SK-N-SH treated with all-trans-retinoic acid at 6 μM for 48 hours (cell line): ENCODE data around the gene UROD.

Source experiments
- ESRRG ChIP-seq: fragments of 250-450 bp; sonication (Bioruptor Pico); IDR thresholded peaks from 2 replicates; pipeline ENCODE4 v1.6.1; 2021; ENCODE audit warnings: mild to moderate bottlenecking
- ZFP3 ChIP-seq: fragments of 250-450 bp; sonication (Bioruptor Pico); IDR thresholded peaks from 2 replicates; pipeline ENCODE4 v1.5.0; 2020; ENCODE audit warnings: mild to moderate bottlenecking, moderate library complexity
- ZFP30 ChIP-seq: fragments of 450-650 bp; formaldehyde crosslinking; IDR thresholded peaks from 2 replicates; pipeline ENCODE4 v1.5.0; 2022; ENCODE audit warnings: mild to moderate bottlenecking, moderate library complexity
- TF ChIP-seq, protein P1 (sequence below): fragments of 250-450 bp; sonication (Bioruptor Pico); IDR thresholded peaks from 2 replicates; pipeline ENCODE4 v1.5.1; 2020; ENCODE audit warnings: low read depth, mild to moderate bottlenecking, moderate library complexity
- TF ChIP-seq, protein P2 (sequence below): fragments of 250-450 bp; sonication (Bioruptor Pico); IDR thresholded peaks from 2 replicates; pipeline ENCODE4 v1.8.0; 2020; ENCODE audit warnings: mild to moderate bottlenecking, moderate library complexity, borderline replicate concordance

DNA sequence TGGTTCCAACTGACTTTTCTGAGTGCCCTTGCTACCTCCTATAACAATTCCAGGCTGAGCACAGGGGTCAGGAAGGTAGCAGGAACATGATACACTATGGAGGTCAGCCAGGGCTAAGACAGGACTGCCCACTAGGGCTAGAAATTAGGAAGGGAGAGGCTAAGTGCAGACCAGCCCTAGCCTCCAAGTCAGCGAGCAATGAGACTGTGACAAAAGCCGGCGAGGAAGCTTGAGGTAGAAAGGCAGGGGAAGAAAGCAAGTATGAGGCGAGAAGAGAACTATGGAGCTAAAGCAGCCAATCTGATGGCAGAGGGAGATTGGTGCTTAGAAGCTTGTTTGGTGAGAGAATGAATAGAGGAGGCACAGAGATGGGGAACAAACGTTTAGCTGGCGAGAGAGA, 4.7 kb downstream of the UROD start:
- TF ChIP-seq, protein P1, sequence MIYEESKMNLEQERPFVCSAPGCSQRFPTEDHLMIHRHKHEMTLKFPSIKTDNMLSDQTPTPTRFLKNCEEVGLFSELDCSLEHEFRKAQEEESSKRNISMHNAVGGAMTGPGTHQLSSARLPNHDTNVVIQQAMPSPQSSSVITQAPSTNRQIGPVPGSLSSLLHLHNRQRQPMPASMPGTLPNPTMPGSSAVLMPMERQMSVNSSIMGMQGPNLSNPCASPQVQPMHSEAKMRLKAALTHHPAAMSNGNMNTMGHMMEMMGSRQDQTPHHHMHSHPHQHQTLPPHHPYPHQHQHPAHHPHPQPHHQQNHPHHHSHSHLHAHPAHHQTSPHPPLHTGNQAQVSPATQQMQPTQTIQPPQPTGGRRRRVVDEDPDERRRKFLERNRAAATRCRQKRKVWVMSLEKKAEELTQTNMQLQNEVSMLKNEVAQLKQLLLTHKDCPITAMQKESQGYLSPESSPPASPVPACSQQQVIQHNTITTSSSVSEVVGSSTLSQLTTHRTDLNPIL = no peak
- TF ChIP-seq, protein P2, sequence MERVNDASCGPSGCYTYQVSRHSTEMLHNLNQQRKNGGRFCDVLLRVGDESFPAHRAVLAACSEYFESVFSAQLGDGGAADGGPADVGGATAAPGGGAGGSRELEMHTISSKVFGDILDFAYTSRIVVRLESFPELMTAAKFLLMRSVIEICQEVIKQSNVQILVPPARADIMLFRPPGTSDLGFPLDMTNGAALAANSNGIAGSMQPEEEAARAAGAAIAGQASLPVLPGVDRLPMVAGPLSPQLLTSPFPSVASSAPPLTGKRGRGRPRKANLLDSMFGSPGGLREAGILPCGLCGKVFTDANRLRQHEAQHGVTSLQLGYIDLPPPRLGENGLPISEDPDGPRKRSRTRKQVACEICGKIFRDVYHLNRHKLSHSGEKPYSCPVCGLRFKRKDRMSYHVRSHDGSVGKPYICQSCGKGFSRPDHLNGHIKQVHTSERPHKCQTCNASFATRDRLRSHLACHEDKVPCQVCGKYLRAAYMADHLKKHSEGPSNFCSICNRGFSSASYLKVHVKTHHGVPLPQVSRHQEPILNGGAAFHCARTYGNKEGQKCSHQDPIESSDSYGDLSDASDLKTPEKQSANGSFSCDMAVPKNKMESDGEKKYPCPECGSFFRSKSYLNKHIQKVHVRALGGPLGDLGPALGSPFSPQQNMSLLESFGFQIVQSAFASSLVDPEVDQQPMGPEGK = no peak
- TF ChIP-seq ESRRG (CRISPR knock-in tag) = no peak
- TF ChIP-seq ZFP3 (CRISPR knock-in tag) = no peak
- no peak for TF ChIP-seq ZFP30
